Measurements from ENCODE around the gene GTF2A2. TPM values are rescaled to one million over a fixed set of nuclear protein-coding genes. Genes with fewer than 3 reads are reported as not detected.

The GTF2A2 gene
- total RNA-seq, 1 experiment from 2014 or later: 230 TPM

DNA sequence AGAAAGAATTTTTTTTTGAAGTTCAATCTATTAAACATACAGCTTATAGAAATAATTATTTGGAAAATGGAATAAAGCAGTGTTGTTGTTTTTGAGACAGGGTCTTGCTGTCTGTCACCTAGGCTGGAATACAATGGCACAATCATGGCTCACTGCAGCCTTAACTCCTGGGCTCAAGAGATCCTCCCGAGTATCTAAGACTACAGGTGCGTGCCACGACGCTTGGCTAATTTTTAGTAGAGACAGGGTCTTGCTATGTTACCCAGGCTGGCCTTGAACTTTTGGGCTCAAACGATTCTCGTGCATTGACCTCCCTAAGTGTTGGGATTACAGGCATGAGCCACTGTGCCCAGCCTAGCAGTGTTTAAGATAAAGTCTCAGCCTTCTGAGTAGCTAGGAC lies 23.0 kb upstream of the GTF2A2 start:
- CTCF ChIA-PET: no interaction called here
- H3K4me3 ChIP-seq (ENCODE audit: low read depth, low read length, poor library complexity, severe bottlenecking): no peak overlapping the region
- peaks cover 85% of the 10 kb centered on the region for H3K36me3 ChIP-seq (ENCODE audit: insufficient read depth, low read length, poor library complexity, severe bottlenecking)
- no peaks in the 10 kb centered on the region for H3K9me3 ChIP-seq (ENCODE audit: low read depth, low read length, poor library complexity, severe bottlenecking)
- H3K27me3 ChIP-seq (replicated peaks; ENCODE audit: insufficient read depth, low read depth, low read length, poor library complexity): no peaks in the 10 kb centered on the region
- intact Hi-C loops (cut with micrococcal nuclease; ENCODE audit: unreplicated experiment): no loop called here
- no peak overlapping the region for H3K27ac ChIP-seq (ENCODE audit: low read depth, low read length, poor library complexity, severe bottlenecking)
- no peak for TF ChIP-seq EZH2 (IDR thresholded peaks at IDR 0.05; ENCODE audit: borderline replicate concordance, low read depth, low read length, poor library complexity, severe bottlenecking)
- TF ChIP-seq, protein P1, sequence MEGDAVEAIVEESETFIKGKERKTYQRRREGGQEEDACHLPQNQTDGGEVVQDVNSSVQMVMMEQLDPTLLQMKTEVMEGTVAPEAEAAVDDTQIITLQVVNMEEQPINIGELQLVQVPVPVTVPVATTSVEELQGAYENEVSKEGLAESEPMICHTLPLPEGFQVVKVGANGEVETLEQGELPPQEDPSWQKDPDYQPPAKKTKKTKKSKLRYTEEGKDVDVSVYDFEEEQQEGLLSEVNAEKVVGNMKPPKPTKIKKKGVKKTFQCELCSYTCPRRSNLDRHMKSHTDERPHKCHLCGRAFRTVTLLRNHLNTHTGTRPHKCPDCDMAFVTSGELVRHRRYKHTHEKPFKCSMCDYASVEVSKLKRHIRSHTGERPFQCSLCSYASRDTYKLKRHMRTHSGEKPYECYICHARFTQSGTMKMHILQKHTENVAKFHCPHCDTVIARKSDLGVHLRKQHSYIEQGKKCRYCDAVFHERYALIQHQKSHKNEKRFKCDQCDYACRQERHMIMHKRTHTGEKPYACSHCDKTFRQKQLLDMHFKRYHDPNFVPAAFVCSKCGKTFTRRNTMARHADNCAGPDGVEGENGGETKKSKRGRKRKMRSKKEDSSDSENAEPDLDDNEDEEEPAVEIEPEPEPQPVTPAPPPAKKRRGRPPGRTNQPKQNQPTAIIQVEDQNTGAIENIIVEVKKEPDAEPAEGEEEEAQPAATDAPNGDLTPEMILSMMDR (conservative IDR thresholded peaks at IDR 0.05; ENCODE audit: low read depth, low read length): no peak
- POLR2A ChIA-PET (ENCODE audit: low non-redundant PET): no interaction called here
- no TSS peak for BruUV-seq (replicated peaks)
- peaks cover 6% of the 10 kb centered on the region for H3K4me1 ChIP-seq (ENCODE audit: insufficient read depth, low read length, poor library complexity, severe bottlenecking)
- DNase-seq (ENCODE audit: low spot score): no peak

DNA sequence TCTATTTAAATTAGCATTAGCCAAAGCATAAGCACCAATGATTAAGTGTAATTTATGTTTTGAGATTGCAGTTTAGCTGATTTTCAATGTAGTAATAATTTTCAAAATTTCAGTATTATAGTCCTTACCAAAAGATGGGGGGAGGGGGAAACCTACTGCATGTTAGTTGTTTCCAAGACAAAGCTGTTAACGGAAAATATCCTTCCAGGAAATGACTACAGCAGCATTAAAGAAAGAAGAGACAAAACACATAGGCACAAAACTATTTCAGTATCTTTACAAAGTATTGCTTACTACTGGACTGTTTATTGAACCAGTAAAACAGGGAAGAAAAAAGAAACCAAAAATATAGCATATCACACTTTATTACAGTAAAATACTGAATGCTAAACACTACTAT lies 21.3 kb upstream of the GTF2A2 start:
- ChIA-PET CTCF (no interaction called here), POLR2A (ENCODE audit: low non-redundant PET) (no interaction called here)
- BruUV-seq (replicated peaks): no TSS peak
- no peaks in the 10 kb centered on the region for H3K27me3 ChIP-seq (replicated peaks; ENCODE audit: insufficient read depth, low read depth, low read length, poor library complexity)
- no peaks in the 10 kb centered on the region for H3K9me3 ChIP-seq (ENCODE audit: low read depth, low read length, poor library complexity, severe bottlenecking)
- intact Hi-C loops (cut with micrococcal nuclease; ENCODE audit: unreplicated experiment): no loop called here
- TF ChIP-seq, protein P1 (conservative IDR thresholded peaks at IDR 0.05; ENCODE audit: low read depth, low read length): no peak
- TF ChIP-seq EZH2 (IDR thresholded peaks at IDR 0.05; ENCODE audit: borderline replicate concordance, low read depth, low read length, poor library complexity, severe bottlenecking): no peak
- no peak overlapping the region for H3K4me3 ChIP-seq (ENCODE audit: low read depth, low read length, poor library complexity, severe bottlenecking)
- peaks cover 6% of the 10 kb centered on the region for H3K4me1 ChIP-seq (ENCODE audit: insufficient read depth, low read length, poor library complexity, severe bottlenecking)
- H3K27ac ChIP-seq (ENCODE audit: low read depth, low read length, poor library complexity, severe bottlenecking): no peak overlapping the region
- H3K36me3 ChIP-seq (ENCODE audit: insufficient read depth, low read length, poor library complexity, severe bottlenecking): peaks cover 75% of the 10 kb centered on the region
- no peak for DNase-seq (ENCODE audit: low spot score)

DNA sequence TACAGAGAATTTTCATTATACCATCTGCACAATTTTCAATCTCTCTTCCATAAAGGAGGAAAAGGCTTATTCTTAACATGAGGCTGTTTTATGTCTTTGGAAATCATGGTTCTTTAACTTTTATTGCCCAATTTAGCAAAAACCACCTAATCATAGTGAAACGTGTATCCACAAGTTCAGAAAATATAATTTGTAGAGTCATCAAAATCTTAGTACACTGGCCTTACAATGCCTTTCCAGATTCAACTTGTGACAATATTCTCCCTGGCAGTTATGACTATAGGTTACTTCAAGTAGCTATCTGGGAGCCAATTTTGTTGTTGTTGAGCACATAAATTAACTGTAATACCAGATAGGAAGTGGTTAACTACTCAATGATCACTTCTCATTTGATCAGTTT lies 20.9 kb upstream of the GTF2A2 start:
- BruUV-seq (replicated peaks): no TSS peak
- TF ChIP-seq, protein P1 (conservative IDR thresholded peaks at IDR 0.05; ENCODE audit: low read depth, low read length): no peak
- no peak for TF ChIP-seq EZH2 (IDR thresholded peaks at IDR 0.05; ENCODE audit: borderline replicate concordance, low read depth, low read length, poor library complexity, severe bottlenecking)
- ChIA-PET POLR2A (ENCODE audit: low non-redundant PET) (no interaction called here), CTCF (no interaction called here)
- H3K4me1 ChIP-seq (ENCODE audit: insufficient read depth, low read length, poor library complexity, severe bottlenecking): peaks cover 6% of the 10 kb centered on the region
- intact Hi-C loops (cut with micrococcal nuclease; ENCODE audit: unreplicated experiment): no loop called here
- H3K9me3 ChIP-seq (ENCODE audit: low read depth, low read length, poor library complexity, severe bottlenecking): no peaks in the 10 kb centered on the region
- peaks cover 79% of the 10 kb centered on the region for H3K36me3 ChIP-seq (ENCODE audit: insufficient read depth, low read length, poor library complexity, severe bottlenecking)
- DNase-seq (ENCODE audit: low spot score): no peak
- no peaks in the 10 kb centered on the region for H3K27me3 ChIP-seq (replicated peaks; ENCODE audit: insufficient read depth, low read depth, low read length, poor library complexity)
- no peak overlapping the region for H3K27ac ChIP-seq (ENCODE audit: low read depth, low read length, poor library complexity, severe bottlenecking)
- no peak overlapping the region for H3K4me3 ChIP-seq (ENCODE audit: low read depth, low read length, poor library complexity, severe bottlenecking)
